ENCODE measurements around the gene LIMS2. TPM values are rescaled to one million over a fixed set of nuclear protein-coding genes. Genes with fewer than 3 reads are reported as not detected.

The LIMS2 gene
- total and polyA plus RNA-seq, 5 experiments from 2014 or later: 3.4 to 12.5 (median 10.1) TPM

DNA sequence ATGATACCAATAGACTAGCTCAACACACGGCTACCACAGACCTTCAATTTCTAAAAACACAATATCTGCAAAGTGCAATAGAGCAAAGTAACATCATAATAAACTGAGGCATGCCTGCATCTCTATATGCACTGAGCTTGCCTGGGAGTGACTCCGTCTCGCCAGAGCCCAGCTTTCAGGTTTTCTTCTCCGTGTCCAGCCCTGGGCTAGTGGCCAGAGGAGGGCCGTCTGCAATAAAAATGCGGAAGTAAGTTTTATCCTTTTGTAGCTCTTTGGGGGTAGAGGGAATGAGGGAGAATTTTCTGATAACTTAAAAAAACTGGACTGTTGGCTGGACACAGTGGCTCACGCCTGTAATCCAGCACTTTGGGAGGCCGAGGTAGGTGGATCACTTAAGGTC, 70.3 kb downstream of the LIMS2 start:
- peaks cover 0 to 9% (median 5%) of the 10 kb centered on the region in 9 donors for H3K9me3 Mint-ChIP-seq
- POLR2A ChIA-PET: no interaction called here
- ATAC-seq (no peak), DNase-seq (peak in 1 of 10 donors; percentile 11)
- H3K4me3 Mint-ChIP-seq: no peak overlapping the region
- peaks cover 4 to 17% (median 8%) of the 10 kb centered on the region in 4 donors for H3K4me1 Mint-ChIP-seq
- peak overlapping the region in 2 of 10 donors; percentile 5 to 21 for H3K27ac Mint-ChIP-seq
- peaks cover 0 to 8% (median 0%) of the 10 kb centered on the region in 3 donors for H3K36me3 Mint-ChIP-seq
- no peaks in the 10 kb centered on the region for H3K27me3 Mint-ChIP-seq

GRCh38 chr2:127599211-127599610, 76.1 kb downstream of the LIMS2 start:
- peaks cover 0 to 9% (median 5%) of the 10 kb centered on the region in 9 donors for H3K9me3 Mint-ChIP-seq

DNA sequence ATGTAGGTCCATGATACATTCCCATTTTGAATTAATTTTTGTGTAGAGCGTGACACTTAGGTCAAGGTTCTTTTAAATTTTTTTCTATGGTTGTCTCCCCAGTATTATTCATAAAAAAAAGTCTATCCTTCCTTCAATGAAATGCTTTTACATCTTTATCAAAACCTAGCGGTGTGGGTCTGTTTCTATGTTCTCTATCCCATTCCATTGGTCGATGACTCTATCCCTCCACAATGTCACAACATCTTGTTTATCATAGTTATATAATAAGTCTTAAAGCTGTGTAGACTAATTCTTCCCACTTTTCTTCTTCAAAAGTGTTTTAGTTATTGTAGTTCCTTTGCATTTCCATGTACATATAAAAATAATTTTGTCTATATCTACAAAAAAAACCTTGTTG, 76.6 kb downstream of the LIMS2 start:
- H3K4me1 Mint-ChIP-seq: peaks cover 0 to 9% (median 0%) of the 10 kb centered on the region in 4 donors
- H3K4me3 Mint-ChIP-seq: no peak overlapping the region
- H3K36me3 Mint-ChIP-seq: peaks cover 0 to 8% (median 0%) of the 10 kb centered on the region in 3 donors
- POLR2A ChIA-PET: interaction anchor here (1.2 kb wide), 1 partner anchor 40 kb away, joined by 4 read pairs; no protein-coding TSS in a partner anchor
- peaks cover 0 to 9% (median 5%) of the 10 kb centered on the region in 9 donors for H3K9me3 Mint-ChIP-seq
- ATAC-seq (no peak), DNase-seq (no peak)
- no peaks in the 10 kb centered on the region for H3K27me3 Mint-ChIP-seq
- H3K27ac Mint-ChIP-seq: no peak overlapping the region

More at GRCh38 chr2:127599211-127599610, 76.1 kb downstream of the LIMS2 start:
- ATAC-seq: no peak
- Mint-ChIP-seq H3K27ac (no peak overlapping the region), H3K4me1 (peaks cover 0 to 9% (median 2%) of the 10 kb centered on the region in 4 donors), H3K36me3 (peaks cover 0 to 8% (median 0%) of the 10 kb centered on the region in 3 donors), H3K27me3 (no peaks in the 10 kb centered on the region), H3K4me3 (no peak overlapping the region)
- no peak for DNase-seq
- POLR2A ChIA-PET: interaction anchor here (1.2 kb wide), 1 partner anchor 40 kb away, joined by 4 read pairs; no protein-coding TSS in a partner anchor

DNA sequence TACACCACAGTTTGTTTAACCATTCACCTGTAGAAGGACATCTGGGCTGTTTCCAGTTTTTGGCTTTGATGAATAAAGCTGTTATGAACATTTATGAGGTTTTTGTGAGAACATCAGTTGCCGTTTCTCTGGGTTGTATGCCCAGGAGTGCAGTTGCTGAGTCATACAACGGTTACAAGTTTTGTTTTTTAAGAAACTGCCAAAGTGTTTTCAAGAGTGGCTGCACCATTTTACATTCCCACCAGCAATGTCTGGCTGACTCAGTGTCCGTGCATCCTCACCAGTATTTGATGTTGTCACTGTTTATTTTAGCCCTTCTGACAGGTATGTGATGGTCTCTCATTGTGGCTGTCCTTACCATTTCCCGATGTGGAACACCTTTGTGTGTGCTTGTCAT, 77.3 kb downstream of the LIMS2 start:
- H3K36me3 Mint-ChIP-seq: peaks cover 0 to 2% (median 0%) of the 10 kb centered on the region in 3 donors
- peaks cover 0 to 5% (median 1%) of the 10 kb centered on the region in 9 donors for H3K9me3 Mint-ChIP-seq
- POLR2A ChIA-PET: no interaction called here
- no peaks in the 10 kb centered on the region for H3K27me3 Mint-ChIP-seq
- no peak overlapping the region for H3K4me3 Mint-ChIP-seq
- DNase-seq (no peak), ATAC-seq (no peak)
- peaks cover 0 to 9% (median 0%) of the 10 kb centered on the region in 4 donors for H3K4me1 Mint-ChIP-seq
- H3K27ac Mint-ChIP-seq: no peak overlapping the region

DNA sequence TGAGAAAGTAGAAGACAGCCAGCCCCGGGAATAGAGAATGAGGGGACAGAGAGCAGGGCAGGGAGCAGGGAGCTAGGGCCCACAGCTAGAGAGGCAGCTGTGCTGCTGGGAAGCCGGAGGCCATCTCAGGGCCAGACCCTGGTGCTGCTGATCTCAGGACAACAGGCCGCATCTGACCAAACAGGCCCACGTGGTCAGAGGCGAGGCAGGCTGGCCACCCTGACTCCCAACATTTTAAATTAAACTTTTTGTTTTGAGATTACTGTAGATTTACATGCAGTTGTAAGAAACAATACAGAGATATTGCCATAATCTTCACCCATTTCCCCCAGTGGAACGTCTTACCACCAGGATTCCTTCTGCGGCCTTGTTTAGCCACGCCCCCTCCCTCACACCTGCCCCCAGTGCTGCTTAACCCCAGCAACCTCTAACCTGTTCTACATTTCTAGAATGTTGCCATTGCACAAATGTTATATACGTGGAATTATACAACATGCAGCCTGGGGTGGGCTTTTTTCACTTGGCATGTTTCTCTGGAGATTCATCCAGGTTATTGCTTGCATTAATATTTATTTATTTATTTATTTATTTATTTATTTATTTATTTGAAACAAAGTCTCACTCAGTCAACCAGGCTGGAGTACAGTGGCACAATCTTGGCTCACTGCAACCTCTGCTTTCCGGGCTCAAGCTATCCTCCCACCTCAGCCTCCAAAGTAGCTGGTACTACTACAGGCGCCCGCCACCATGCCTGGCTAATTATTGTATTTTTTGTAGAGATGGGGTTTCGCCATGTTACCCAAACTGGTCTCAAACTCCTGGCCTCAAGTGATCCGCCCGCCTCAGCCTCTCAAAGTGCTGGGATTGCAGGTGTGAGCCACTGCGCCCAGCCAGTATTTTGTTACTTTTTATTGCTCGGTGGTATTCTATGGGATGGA, 78.0 kb downstream of the LIMS2 start:
- POLR2A ChIA-PET: no interaction called here
- peaks cover 0 to 1% (median 0%) of the 10 kb centered on the region in 3 donors for H3K36me3 Mint-ChIP-seq
- no peak overlapping the region for H3K4me3 Mint-ChIP-seq
- H3K9me3 Mint-ChIP-seq: peaks cover 0 to 3% (median 0%) of the 10 kb centered on the region in 9 donors
- DNase-seq (peak in 1 of 10 donors; percentile 11), ATAC-seq (no peak)
- peaks cover 0 to 9% (median 0%) of the 10 kb centered on the region in 4 donors for H3K4me1 Mint-ChIP-seq
- no peaks in the 10 kb centered on the region for H3K27me3 Mint-ChIP-seq
- peak overlapping the region in 1 of 10 donors; percentile 80 for H3K27ac Mint-ChIP-seq

- H3K36me3 Mint-ChIP-seq: no peaks in the 10 kb centered on the region
- H3K27ac Mint-ChIP-seq: peak overlapping the region in 1 of 10 donors; percentile 80
- POLR2A ChIA-PET: no interaction called here
- H3K4me3 Mint-ChIP-seq: no peak overlapping the region
- no peak for DNase-seq
- no peaks in the 10 kb centered on the region for H3K9me3 Mint-ChIP-seq
- ATAC-seq: no peak
- no peaks in the 10 kb centered on the region for H3K27me3 Mint-ChIP-seq
- H3K4me1 Mint-ChIP-seq: peaks cover 0 to 9% (median 0%) of the 10 kb centered on the region in 4 donors
Observed at GRCh38 chr2:127596311-127597045, 78.9 kb downstream of the LIMS2 start.

DNA sequence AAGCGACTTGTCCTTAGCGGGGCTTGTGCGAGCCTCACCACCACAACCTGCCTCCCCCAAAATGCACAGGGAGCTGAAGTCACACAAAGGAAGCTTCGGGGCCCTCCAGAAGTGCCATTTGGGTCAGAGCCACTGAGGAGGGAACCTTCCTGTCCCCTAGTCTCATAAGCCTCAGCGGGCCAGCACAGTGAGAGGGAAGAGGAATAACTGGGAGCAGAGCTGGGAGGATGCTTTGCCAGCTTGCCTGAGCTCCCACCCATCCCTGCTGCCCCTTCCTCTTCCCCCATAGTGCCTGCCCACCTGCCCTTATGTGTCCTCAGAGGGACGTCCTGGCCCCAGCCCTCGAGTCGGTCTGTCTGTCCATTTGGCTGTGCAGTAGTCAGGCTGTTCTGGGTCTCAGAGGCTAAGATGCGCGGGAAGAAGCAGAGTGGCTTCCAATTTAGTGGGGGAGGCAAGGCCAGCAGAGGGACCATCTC, 81.2 kb downstream of the LIMS2 start:
- DNase-seq: no peak
- no peak overlapping the region for H3K4me3 Mint-ChIP-seq
- POLR2A ChIA-PET: interaction anchor here (1.0 kb wide), 1 partner anchor 45 kb away, joined by 3 read pairs; no protein-coding TSS in a partner anchor

DNA sequence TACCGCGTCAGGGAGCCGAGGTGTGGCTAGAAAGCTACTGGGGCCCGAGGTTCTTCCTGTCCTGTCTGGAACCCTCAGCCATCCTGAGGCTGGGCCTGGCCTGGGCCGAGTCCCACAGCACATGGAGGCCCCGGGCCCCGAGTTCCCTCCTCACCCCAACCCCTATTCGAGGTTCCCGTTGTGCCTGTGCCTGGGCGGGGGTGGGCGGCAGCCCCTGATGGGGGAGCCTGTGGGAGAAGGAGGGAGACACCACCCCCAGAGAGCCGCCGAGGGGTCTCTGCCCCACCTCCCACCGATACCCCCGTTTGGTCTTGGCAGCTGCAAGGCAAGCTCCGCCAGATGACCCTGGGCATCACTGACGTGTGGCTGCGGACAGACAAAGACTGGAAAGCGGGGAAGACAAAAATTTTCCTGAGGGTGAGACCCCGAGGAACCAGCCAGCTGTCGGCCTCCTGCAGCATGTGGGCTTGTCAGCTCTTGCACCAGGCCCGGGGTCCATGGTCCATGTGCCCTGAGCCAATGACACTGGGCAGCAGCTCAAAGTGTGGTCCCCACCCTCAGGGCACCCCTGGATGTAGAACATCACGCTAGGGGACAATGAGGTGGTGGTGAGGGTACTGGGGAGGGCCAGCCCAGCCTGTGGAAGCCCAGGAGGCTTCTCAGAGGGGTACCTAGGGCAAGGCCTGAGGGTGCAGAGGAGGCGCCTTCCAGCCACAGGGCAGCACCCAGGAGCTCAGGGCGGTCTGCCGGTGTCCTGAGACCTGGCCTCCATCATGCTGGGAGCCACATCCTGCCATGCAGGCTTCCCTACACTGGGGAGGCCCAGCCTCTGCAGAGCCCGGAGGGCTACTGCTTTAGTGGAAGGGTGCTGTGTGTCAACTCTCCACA, 81.9 kb downstream of the LIMS2 start:
- DNase-seq: peak in 1 of 10 donors; percentile 57
- Mint-ChIP-seq H3K36me3 (no peaks in the 10 kb centered on the region), H3K27me3 (no peaks in the 10 kb centered on the region), H3K4me3 (no peak overlapping the region), H3K4me1 (peaks cover 0 to 13% (median under 1%) of the 10 kb centered on the region in 4 donors), H3K27ac (no peak overlapping the region), H3K9me3 (no peaks in the 10 kb centered on the region)
- POLR2A ChIA-PET: interaction anchor here (1.0 kb wide), 2 partner anchors 45 to 57 kb away, joined by 3 read pairs; no protein-coding TSS in a partner anchor
- no peak for ATAC-seq

More for the DNA sequence above, 81.2 kb downstream of the LIMS2 start:
- Mint-ChIP-seq H3K36me3 (no peaks in the 10 kb centered on the region), H3K4me1 (peaks cover 0 to 13% (median under 1%) of the 10 kb centered on the region in 4 donors), H3K27me3 (no peaks in the 10 kb centered on the region), H3K27ac (no peak overlapping the region), H3K9me3 (no peaks in the 10 kb centered on the region)
- ATAC-seq: no peak

DNA sequence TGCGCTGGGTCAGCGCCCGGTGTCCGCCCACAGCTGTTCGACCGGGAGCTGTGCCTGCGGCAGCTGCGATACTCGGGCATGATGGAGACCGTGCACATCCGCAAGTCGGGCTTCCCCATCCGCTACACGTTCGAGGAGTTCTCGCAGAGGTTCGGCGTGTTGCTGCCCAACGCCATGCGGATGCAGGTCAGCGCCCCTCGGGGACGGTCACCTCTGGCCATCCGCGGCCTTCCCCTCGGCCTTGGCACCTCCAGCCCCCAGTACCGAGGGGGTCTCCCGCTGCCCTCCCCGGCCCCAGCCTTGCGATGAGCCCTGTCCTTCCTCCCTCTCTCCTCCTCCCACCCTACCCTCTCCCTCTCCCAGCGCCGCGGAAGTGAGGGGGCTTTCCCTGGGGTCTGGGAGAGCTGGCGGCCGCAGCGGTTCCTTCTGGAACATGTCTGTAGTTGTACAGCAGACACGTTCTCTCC, 82.5 kb downstream of the LIMS2 start:
- H3K27ac Mint-ChIP-seq: no peak overlapping the region
- H3K4me1 Mint-ChIP-seq: peaks cover 0 to 13% (median under 1%) of the 10 kb centered on the region in 4 donors
- DNase-seq (no peak), ATAC-seq (no peak)
- POLR2A ChIA-PET: interaction anchor here (1.0 kb wide), 1 partner anchor 58 kb away, joined by 3 read pairs; no protein-coding TSS in a partner anchor
- H3K27me3 Mint-ChIP-seq: no peaks in the 10 kb centered on the region
- H3K9me3 Mint-ChIP-seq: no peaks in the 10 kb centered on the region
- no peak overlapping the region for H3K4me3 Mint-ChIP-seq
- H3K36me3 Mint-ChIP-seq: no peaks in the 10 kb centered on the region

DNA sequence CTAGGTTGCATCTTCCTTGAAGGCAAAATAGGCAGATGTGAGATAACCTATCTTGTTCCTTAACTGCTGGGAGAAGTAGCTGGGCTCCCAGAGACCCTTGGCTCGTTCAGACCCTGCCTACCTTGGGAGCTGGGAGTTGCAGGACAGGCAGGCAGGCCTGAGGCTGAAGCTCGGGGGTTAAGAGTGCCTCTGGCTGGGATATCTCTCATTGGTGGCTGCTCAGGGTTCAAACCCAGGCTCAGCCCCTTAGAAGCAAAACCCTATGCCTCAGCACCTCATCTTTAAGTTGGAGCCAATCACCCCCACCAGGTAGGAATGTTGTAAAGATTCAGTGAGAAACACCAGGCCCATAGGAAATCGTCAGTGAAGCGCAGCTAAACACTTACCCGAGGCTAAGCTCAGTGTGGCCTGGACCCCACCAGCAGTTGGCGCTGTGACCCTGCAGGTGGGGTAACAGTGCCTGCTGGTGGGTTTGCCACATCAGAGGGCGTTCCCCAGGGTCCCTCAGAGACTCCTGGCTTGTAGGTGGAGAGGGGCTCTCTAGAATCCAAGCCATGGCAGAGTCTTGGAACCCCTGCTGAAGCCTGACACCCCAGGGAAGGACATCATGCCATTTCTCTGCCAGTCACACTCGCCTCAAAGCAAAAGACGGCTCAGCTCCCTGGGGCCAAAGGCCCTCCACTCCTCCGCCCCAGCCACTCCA, 84.0 kb downstream of the LIMS2 start:
- no peaks in the 10 kb centered on the region for H3K9me3 Mint-ChIP-seq
- peak overlapping the region in 7 of 10 donors; percentile 11 to 87 (median 35) for H3K27ac Mint-ChIP-seq
- no peak overlapping the region for H3K4me3 Mint-ChIP-seq
- no peaks in the 10 kb centered on the region for H3K27me3 Mint-ChIP-seq
- ATAC-seq (peak; percentile 99 to 100), DNase-seq (peak; percentile 51 to 87 (median 70))
- H3K4me1 Mint-ChIP-seq: peaks cover 0 to 13% (median under 1%) of the 10 kb centered on the region in 4 donors
- no peaks in the 10 kb centered on the region for H3K36me3 Mint-ChIP-seq
- POLR2A ChIA-PET: interaction anchor here (1.3 to 2.8 kb wide), 5 partner anchors 49 to 220 kb away, joined by 4 to 12 read pairs (median 5); partner anchors contain the start of gene SFT2D3
